GM23338 (cell line): ENCODE measurements around the gene NLE1. TPM values are rescaled to one million over a fixed set of nuclear protein-coding genes. Genes with fewer than 3 reads are reported as not detected.

ENCODE experiments used
- ATAC-seq: fragments of 200-7000 bp; cut with Tn5 transposase; 3 replicates; pipeline ENCODE4 v1.9.1; 2020
- DNase-seq: peaks from one replicate; pipeline ENCODE4 v3.0.0-alpha.2; 2015; ENCODE audit warnings: low spot score
- H2AFZ ChIP-seq: fragments of 200-600 bp; sonication (generic); 2 replicates; pipeline ENCODE4 v1.8.0; 2016; ENCODE audit warnings: antibody characterized with exemption, mild to moderate bottlenecking, moderate library complexity
- H3F3A ChIP-seq: fragments of 200-600 bp; sonication (generic); replicated peaks from 2 replicates; pipeline ENCODE4 v1.8.0; 2017; ENCODE audit warnings: antibody characterized with exemption, mixed run types, low read depth
- H3K27ac ChIP-seq: fragments of 200-600 bp; sonication (generic); 2 replicates; pipeline ENCODE4 v1.6.1; 2016; ENCODE audit warnings: low read depth
- H3K27me3 ChIP-seq: fragments of 200-600 bp; sonication (generic); 2 replicates; pipeline ENCODE4 v1.8.0; 2016; ENCODE audit warnings: mild to moderate bottlenecking, mixed run types, moderate library complexity; ENCODE audit not compliant: insufficient read depth
- H3K36me3 ChIP-seq: fragments of 200-600 bp; sonication (generic); 2 replicates; pipeline ENCODE4 v1.8.0; 2016; ENCODE audit warnings: mild to moderate bottlenecking; ENCODE audit not compliant: insufficient read depth
- H3K4me1 ChIP-seq: fragments of 200-600 bp; sonication (generic); 2 replicates; pipeline ENCODE4 v1.8.0; 2016; ENCODE audit warnings: mild to moderate bottlenecking, moderate library complexity; ENCODE audit not compliant: insufficient read depth
- H3K4me2 ChIP-seq: fragments of 200-600 bp; sonication (generic); 2 replicates; pipeline ENCODE4 v1.7.1; 2017; ENCODE audit warnings: mixed run types
- H3K4me3 ChIP-seq: fragments of 200-600 bp; sonication (generic); 2 replicates; pipeline ENCODE4 v1.6.1; 2016; ENCODE audit warnings: mixed run types
- H3K79me2 ChIP-seq: fragments of 200-600 bp; sonication (generic); replicated peaks from 2 replicates; pipeline ENCODE4 v1.8.0; 2017; ENCODE audit warnings: mild to moderate bottlenecking; ENCODE audit not compliant: insufficient read depth
- H3K9me2 ChIP-seq: fragments of 200-600 bp; sonication (generic); 2 replicates; pipeline ENCODE4 v1.8.0; 2017; ENCODE audit not compliant: insufficient read depth
- H4K20me1 ChIP-seq: fragments of 200-600 bp; sonication (generic); replicated peaks from 2 replicates; pipeline ENCODE4 v1.8.0; 2017; ENCODE audit warnings: mild to moderate bottlenecking; ENCODE audit not compliant: insufficient read depth
- H3K27ac Mint-ChIP-seq: 2 replicates; pipeline ENCODE4 v1.8.0; 2020; ENCODE audit warnings: inconsistent platforms, mild to moderate bottlenecking, moderate library complexity, mixed read lengths
- H3K27me3 Mint-ChIP-seq: 3 replicates; pipeline ENCODE4 v1.8.0; 2022; ENCODE audit warnings: low read depth, mild to moderate bottlenecking, moderate library complexity, mixed read lengths, inconsistent platforms; ENCODE audit not compliant: insufficient read depth, poor library complexity
- H3K36me3 Mint-ChIP-seq: 3 replicates; pipeline ENCODE4 v1.8.0; 2021; ENCODE audit warnings: low read depth, mild to moderate bottlenecking, inconsistent platforms, moderate library complexity, mixed read lengths
- H3K4me1 Mint-ChIP-seq: 3 replicates; pipeline ENCODE4 v1.8.0; 2020; ENCODE audit warnings: mild to moderate bottlenecking, inconsistent platforms, mixed read lengths
- H3K4me3 Mint-ChIP-seq: 3 replicates; pipeline ENCODE4 v1.8.0; 2021; ENCODE audit warnings: moderate library complexity, mild to moderate bottlenecking, inconsistent platforms, mixed read lengths
- H3K9me3 Mint-ChIP-seq: 3 replicates; pipeline ENCODE4 v1.8.0; 2020; ENCODE audit warnings: moderate library complexity, mild to moderate bottlenecking, inconsistent platforms, mixed read lengths
- CREB1 ChIP-seq: fragments of 250-450 bp; sonication (Bioruptor Pico); IDR thresholded peaks from 2 replicates; pipeline ENCODE4 v1.5.0; 2020; ENCODE audit warnings: low read depth, mild to moderate bottlenecking, moderate library complexity
- CTCF ChIP-seq, 2 experiments: fragments of 200-600 bp in 1 of 2; sonication (generic) in 1 of 2; conservative IDR thresholded peaks; 2 replicates each; pipeline versions ENCODE4 v1.5.1 to v1.6.1; 2016 to 2017; ENCODE audit warnings: antibody characterized with exemption in 2 of 2, low read depth in 2 of 2, mild to moderate bottlenecking in 2 of 2, moderate library complexity in 1 of 2
- ETS1 ChIP-seq: IDR thresholded peaks from 2 replicates; pipeline ENCODE4 v1.6.1; 2016; ENCODE audit warnings: antibody characterized with exemption
- EZH2 ChIP-seq: fragments of 200-600 bp; sonication (generic); IDR thresholded peaks from one replicate; pipeline ENCODE4 v1.8.0; 2017; ENCODE audit warnings: antibody characterized with exemption, mild to moderate bottlenecking, low read depth; ENCODE audit not compliant: unreplicated experiment
- EZH2phosphoT487 ChIP-seq: fragments of 200-600 bp; sonication (generic); IDR thresholded peaks from one replicate; pipeline ENCODE4 v1.8.1; 2018; ENCODE audit warnings: antibody characterized with exemption; ENCODE audit not compliant: unreplicated experiment
- JUNB ChIP-seq: IDR thresholded peaks from one replicate; pipeline ENCODE4 v1.6.1; 2016; ENCODE audit warnings: antibody characterized with exemption; ENCODE audit not compliant: unreplicated experiment
- NANOG ChIP-seq: IDR thresholded peaks from 2 replicates; pipeline ENCODE4 v1.6.1; 2016; ENCODE audit warnings: antibody characterized with exemption, borderline replicate concordance
- POLR2AphosphoS5 ChIP-seq: IDR thresholded peaks from 2 replicates; pipeline ENCODE4 v1.6.1; 2016; ENCODE audit warnings: antibody characterized with exemption, low read depth
- REST ChIP-seq: IDR thresholded peaks from one replicate; pipeline ENCODE4 v1.6.1; 2018; ENCODE audit warnings: antibody characterized with exemption; ENCODE audit not compliant: unreplicated experiment
- STAT1 ChIP-seq: IDR thresholded peaks from one replicate; pipeline ENCODE4 v1.6.1; 2016; ENCODE audit warnings: antibody characterized with exemption; ENCODE audit not compliant: unreplicated experiment
- ZNF114 ChIP-seq: fragments of 250-450 bp; sonication (Bioruptor Pico); IDR thresholded peaks from 2 replicates; pipeline ENCODE4 v1.5.0; 2020; ENCODE audit warnings: mild to moderate bottlenecking, moderate library complexity
- ZNF331 ChIP-seq: fragments of 250-450 bp; sonication (Bioruptor Pico); IDR thresholded peaks from 2 replicates; pipeline ENCODE4 v1.5.0; 2020; ENCODE audit warnings: low read depth, mild to moderate bottlenecking, moderate library complexity
- ZNF462 ChIP-seq: fragments of 250-450 bp; sonication (Bioruptor Pico); IDR thresholded peaks from 2 replicates; pipeline ENCODE4 v1.5.0; 2020; ENCODE audit warnings: mild to moderate bottlenecking, moderate library complexity
- polyA plus RNA-seq: library from polyadenylated mRNA; unstranded; fragments of >200 nt; fragmentation: Nextera tagmentation; extraction: Ambion mirVana; gene quantifications from 2 replicates; pipeline ENCODE4 v1.2.1, GENCODE V29; 2016
- total RNA-seq: library from RNA; depleted of rRNA; stranded (reverse); fragments of >200 nt; shearing (Covaris generic); gene quantifications from 2 replicates; pipeline ENCODE4 v1.2.3, GENCODE V29; 2014

Gene NLE1
- total and polyA plus RNA-seq, 2 experiments from 2014 or later: 16.6 to 66.4 TPM

GRCh38 chr17:35101036-35101435, 41.1 kb downstream of the NLE1 start:
- H3K4me3 Mint-ChIP-seq: no peak overlapping the region
- Histone ChIP-seq H3K27me3 (no peaks in the 10 kb centered on the region), H4K20me1 (no peaks in the 10 kb centered on the region), H3K4me2 (no peak overlapping the region), H3K9me2 (no peaks in the 10 kb centered on the region), H2AFZ (no peak overlapping the region), H3K4me1 (no peaks in the 10 kb centered on the region), H3F3A (no peaks in the 10 kb centered on the region), H3K36me3 (no peaks in the 10 kb centered on the region), H3K79me2 (no peaks in the 10 kb centered on the region), H3K27ac (no peak overlapping the region), H3K4me3 (no peak overlapping the region)
- H3K4me1 Mint-ChIP-seq: no peaks in the 10 kb centered on the region
- H3K27ac Mint-ChIP-seq: no peak overlapping the region; the same call in 1 of the 2 replicates
- ATAC-seq: no peak
- H3K27me3 Mint-ChIP-seq: peaks cover 3% of the 10 kb centered on the region
- no peak for TF ChIP-seq ETS1
- no peak for TF ChIP-seq EZH2
- TF ChIP-seq JUNB: no peak
- no peak for TF ChIP-seq POLR2AphosphoS5
- TF ChIP-seq ZNF331 (CRISPR knock-in tag): no peak
- TF ChIP-seq CTCF (conservative IDR thresholded peaks at IDR 0.05; ENCODE audit: low read depth in 2 of 2): no peak
- TF ChIP-seq NANOG: no peak
- TF ChIP-seq REST: no peak
- TF ChIP-seq EZH2phosphoT487: no peak
- TF ChIP-seq ZNF462: no peak
- TF ChIP-seq STAT1: no peak
- TF ChIP-seq ZNF114 (CRISPR knock-in tag): no peak
- no peak for TF ChIP-seq CREB1 (CRISPR knock-in tag)
- H3K9me3 Mint-ChIP-seq: no peaks in the 10 kb centered on the region
- no peak for DNase-seq
- H3K36me3 Mint-ChIP-seq: peaks cover 29% of the 10 kb centered on the region
